NOMO-1 (cell line): ENCODE results near the gene GPATCH1.
"Not testable (repeated sequence)": the region's sequence is repeated elsewhere in the genome, so short reads cannot be mapped to it uniquely, and the experiment has no call there.

Experiments used
- DNase-seq, 2 experiments: peaks; one replicate each; lab custom pipeline; 2025; ENCODE audit not compliant: unreplicated experiment in 2 of 2; lab: John Stamatoyannopoulos, UW

GPATCH1 gene

DNA sequence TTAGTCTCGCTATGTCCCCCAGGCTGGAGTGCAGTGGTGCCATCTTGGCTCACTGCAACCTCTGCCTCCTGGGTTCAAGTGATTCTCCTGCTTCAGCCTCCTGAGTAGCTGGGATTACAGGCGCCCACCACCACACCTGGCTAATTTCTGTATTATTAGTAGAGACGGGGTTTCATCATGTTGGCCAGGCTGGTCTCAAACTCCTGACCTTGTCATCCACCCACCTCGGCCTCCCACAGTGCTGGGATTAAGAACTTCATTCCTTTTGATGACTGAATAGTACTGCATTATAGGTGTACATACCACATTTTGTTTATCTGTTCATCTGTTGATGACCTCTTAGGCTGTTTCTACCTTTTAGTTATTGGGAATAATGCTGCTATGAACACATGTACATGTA lies 71.6 kb downstream of the GPATCH1 start:
- not testable (repeated sequence) for DNase-seq

DNA sequence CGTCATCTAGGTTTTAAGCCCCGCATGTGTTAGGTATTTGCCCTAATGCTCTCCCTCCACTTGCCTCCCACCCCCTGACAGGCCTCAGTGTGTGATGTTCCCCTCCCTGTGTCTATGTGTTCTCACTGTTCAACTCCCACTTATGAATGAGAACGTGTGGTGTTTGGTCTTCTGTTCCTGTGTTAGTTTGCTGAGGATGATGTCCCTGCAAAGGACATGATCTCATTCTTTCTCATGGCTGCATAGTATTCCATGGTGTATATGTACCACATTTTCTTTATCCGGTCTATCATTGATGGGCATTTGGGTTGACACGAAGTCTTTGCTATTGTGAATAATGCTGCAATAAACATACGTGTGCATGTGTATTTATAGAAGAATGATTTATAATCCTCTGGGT lies 73.3 kb downstream of the GPATCH1 start:
- DNase-seq, result not testable (repeated sequence)

DNA sequence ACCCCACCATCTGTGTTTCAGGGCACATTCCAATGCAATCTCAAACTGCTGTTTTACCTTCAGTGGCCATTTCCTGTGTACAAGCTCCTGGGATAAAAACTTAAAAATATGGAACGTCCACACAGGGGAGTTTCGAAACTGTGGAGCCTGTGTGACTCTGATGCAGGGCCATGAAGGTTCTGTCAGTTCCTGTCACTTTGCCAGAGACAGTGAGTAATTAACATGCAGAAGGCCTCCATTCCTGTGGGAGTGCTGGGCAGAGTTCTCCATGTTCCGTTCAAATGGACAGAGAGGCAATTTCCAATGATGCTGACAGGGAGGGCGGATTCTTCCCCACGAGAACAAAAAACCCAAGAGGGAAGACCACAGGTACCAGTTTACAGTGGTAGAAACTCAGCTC lies 75.4 kb downstream of the GPATCH1 start:
- no peak for DNase-seq

DNA sequence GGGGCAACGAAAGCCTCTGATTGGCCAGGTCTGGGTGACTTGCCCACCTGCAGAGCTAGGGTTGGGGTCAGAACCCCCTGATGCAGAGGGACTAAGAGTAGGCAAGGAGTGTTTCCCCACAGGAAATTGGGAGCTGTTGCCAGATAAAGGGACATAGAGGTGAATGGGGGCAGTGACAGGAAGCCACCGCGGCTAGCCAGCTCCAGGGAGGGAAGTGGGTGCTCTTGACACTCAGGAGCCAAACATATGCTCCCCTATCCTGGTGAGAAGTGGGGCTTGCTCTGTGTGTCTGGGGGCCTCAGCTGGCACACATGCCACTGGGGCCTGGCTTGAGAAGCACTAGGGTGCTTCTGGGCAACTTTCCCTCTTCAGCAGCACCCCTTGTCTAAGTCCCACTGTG lies 76.9 kb downstream of the GPATCH1 start:
- no peak for DNase-seq

DNA sequence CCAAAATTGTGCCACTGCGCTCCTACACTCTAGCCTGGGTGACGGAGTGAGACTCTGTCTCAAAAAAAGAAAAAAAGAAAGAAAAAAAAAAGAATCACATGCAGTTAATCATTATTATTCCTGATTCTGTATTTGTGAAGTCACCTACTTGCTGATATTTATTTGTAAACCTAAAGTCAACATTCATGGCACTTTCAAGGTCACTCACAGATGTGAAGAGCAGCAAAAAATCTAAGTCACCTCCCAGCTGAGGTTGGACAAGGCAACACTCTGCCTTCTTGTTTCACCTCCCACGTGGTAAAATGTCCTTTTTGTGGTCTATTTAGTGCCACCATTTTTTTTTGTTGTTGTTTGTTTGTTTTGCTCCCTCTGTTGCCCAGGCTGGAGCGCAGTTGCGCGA lies 77.4 kb downstream of the GPATCH1 start:
- DNase-seq, result no peak

DNA sequence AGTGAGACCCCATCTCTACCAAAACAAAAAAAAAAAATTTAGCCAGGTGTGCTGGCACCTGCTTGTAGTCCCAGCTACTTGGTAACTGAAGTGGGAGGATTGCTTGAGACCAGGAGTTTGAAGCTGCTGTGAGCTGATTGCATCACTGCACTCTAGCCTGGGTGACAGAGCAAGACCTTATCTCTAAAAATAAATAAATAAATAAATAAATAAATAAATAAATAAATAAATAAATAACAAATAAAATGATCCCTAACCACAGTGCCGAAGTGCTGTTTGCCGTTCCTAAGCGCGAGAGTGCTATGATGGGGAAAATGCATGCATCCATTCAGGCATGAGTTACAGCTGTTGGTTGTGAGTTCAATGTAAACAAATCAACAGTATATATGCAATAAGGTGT lies 78.2 kb downstream of the GPATCH1 start:
- DNase-seq, result no peak

DNA sequence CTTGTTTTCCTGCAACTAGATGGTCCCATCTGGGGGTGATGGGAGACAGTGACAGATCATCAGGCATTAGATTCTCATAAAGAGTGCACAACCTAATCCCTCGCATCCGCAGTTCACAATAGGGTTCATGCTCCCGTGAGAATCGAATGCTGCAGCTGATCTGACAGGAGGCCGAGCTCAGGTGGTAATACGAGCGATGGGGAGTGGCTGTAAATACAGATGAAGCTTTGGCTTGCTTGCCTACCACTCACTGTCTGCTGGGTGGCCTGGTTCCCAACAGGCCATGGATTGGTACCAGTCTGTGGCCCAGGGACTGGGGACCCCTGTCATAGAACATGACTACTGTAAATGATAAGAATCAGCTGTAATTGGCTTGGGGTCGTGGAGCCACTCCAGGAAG lies 78.9 kb downstream of the GPATCH1 start:
- DNase-seq, result no peak

DNA sequence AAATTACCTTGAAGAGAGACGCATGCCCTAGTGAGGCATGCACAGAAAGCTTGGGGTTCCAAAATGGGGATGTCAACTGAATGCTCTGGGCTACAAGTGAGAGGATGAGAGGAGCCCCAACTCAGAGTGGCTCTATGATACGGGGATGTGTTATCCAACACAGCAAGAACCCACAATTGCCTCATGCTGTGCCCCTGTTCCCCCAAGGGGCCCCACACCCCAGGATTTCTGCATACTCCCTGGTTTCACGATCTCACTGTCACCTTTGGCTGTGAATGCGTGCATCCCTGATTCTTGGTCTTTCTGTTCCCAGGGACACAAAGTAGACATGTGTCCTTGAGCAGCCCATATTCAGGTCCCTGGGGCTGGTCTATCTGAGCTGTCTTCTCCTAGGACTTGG lies 80.2 kb downstream of the GPATCH1 start:
- DNase-seq, result no peak

DNA sequence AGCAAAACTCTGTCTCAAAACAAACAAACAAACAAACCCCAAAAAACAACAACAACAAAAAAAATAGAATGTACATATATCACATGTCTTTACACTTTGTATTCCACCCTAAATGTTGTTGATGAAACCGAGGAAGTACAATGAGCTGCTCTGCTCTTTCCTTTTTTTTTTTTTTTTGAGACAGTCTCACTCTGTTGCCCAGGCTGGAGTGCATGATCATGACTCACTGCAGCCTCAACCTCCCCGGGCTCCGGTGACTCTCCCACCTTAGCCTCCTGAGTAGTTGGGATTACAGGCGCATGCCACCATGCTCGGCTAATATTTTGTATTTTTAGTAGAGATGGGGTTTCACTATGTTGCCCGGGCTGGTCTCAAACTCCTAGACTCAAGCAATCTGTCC lies 82.5 kb downstream of the GPATCH1 start:
- no peak for DNase-seq

DNA sequence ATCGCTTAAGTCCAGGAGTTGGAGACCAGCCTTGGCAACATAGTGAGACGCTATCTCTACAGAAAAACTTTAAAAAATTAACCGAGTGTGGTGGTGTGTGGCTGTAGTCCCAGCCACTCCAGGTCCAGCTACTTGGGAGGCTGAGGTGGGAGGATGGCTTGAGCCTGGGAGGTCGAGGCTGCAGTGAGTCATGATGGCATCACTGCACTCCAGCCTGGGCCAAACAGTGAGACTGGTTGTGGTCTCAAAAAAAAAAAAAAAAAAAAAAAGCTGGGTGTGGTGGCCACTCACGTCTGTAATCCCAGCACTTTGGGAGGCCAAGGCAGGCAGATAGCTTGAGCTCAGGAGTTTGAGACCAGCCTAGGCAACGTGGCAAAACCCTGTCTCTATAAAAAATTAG lies 85.1 kb downstream of the GPATCH1 start:
- DNase-seq, result not testable (repeated sequence)

DNA sequence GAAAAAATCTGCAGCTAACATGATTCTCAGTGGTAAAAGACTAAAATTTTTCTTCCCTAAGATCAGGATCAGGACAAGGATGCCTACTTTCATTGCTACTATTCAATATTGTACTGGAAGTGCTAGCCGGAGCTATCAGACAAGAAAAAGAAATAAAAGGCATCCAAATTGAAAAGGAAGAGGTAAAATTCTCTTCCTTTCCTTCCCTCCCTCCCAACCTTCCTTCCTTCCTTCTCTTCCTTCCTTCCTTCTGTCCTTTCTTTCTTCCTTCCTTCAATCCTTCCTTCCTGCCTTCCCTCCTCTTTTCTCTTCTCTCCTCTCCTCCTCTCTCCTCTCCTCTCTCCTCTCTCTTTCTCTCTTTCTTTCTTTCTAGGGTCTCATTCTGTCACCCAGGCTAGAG lies 86.5 kb downstream of the GPATCH1 start:
- no peak for DNase-seq

DNA sequence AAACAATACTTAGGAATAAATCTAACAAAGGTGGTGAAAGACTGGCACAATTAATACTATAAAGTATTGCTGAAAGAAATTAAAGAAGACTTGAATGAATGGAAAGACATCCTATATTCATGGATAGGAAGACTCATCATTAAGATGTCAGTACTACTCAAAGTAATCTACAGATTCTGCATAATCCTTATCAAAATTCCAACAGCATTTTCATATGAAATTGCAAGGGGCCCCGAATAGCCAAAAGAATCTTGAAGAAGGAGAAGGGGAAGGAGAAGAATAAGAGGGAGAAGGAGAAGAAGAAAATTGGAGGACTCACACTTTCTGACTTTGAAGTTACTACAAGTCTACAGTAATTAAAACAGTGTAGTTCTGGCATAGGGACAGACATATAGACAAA lies 87.5 kb downstream of the GPATCH1 start:
- DNase-seq, result no peak

DNA sequence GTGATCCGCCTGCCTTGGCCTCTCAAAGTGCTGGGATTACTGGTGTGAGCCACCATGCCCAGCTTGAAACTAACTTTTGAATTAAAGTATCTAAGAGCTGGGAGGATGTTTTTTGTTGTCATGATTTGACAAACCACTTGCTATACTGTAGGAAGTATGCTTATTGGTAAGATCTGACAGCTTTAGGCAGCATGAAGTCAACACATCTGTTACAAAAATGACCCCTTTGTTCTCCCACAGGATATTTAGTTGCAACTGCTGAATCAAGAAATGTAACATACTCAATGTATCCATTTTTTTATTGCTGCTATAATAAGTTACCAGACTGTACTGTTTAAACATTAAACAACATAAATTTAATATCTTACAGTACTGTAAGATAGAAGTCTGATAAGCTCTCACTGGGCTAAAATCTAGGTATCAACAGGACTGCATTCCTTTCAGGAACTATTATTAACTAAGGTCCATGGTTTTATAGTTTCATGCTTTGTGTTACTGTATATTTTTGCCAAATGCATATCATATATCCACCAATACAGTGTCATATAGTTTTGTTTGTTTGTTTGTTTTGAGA lies 90.3 kb downstream of the GPATCH1 start:
- no peak for DNase-seq

DNA sequence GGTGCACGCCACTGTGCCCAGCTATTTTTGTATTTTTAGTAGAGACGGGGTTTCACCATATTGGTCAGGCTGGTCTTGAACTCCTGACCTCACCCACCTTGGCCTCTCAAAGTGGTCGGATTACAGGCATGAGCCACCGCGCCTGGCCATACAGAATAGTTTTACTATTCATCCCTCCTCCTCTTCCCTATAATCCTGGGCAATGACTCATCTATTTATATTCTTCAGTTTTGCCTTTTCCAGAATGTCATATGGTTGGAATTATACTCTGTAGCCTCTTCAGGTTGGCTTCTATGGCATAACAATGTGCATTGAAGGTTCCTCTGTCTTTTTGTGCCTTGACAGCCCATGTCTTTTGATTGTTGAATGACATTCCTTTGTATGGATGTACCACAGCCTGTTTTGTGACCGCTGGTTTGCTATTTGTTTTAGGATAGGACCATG lies 91.0 kb downstream of the GPATCH1 start:
- no peak for DNase-seq

DNA sequence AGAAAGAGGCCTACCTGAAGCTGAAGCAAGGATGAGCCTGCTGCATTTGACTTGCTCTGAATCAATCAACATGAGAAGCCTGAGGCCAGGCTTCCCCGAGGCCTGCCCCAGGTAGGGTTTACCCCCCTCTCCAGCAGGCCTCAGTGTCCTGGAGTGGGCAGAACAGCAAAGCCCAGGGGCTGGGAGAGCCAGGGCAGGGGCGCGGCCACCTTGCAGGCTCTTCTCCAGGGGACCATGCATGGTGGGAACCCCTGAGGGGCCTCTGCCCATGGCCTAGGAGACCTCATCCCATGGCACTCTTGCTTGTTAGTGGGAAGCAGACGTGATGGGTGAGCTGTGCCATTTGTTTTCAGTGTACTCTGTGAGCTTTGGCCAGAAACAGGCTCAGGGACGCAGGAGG lies 93.2 kb downstream of the GPATCH1 start:
- DNase-seq, result no peak

DNA sequence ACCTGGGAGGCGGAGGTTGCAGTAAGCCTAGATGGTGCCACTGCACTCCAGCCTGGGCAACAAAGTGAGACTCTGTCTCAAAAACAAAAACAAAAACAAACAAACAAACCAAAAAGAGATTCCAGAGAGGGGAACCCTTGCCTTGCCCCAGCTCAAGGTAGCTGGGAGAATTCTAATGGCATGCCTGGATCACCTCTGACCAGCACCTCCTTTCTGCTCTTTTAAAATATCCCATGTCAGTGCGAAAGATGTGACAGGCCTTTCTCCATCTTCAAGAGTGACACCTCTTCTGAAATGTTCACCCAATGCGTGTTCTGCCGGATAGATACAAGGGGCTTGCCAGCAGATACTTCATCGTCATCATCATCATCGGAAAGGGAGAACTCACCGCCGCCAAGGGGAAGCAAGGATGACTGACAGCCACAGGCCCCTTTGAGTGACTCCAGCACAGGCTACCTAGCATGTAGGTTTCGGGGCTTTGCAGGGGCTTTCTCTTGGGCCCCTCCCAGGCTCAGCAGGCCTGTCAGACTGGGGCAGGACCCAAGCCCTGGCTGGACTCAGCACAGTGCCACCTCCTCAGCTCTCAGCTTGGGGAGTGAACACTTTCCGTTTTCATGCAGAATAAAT lies 94.3 kb downstream of the GPATCH1 start:
- DNase-seq, result no peak

DNA sequence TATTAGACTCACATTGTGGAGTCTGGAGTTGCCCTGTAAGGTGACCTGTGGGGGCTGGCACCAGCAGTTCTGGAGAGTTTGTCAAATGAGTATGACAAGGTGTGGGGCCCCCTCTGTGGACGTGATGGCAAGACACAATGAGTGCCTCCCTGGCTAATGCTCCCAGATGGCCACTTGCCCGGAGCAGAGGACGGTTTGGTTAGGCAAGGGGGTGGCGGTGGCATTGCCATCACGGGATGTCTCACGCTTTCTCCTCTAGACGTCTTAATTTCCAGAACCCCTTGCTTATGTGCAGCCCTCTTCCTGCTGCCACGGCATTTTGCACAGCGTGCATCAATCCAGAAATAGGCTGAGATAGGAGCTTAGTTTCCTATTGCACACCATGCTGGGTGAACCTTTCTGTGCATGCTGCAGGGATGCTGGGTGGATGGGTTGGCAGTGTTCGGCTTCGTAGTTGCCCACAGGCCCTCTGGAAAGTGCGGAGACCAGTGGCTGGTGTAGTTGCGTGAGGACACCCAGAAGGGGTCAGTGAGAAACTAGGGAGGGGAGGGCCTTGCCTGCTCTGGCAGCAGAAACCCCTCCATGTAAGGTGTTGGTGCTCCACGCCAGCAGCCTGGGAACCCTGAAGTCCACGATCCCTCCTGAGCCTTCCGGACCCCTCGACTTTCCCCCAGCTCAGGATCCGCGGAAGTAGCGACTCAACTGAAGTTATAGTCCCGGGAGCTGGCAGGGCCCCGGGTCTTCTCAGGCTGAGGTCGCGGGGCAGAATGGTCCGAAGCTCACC lies 95.1 kb downstream of the GPATCH1 start:
- DNase-seq, result no peak

DNA sequence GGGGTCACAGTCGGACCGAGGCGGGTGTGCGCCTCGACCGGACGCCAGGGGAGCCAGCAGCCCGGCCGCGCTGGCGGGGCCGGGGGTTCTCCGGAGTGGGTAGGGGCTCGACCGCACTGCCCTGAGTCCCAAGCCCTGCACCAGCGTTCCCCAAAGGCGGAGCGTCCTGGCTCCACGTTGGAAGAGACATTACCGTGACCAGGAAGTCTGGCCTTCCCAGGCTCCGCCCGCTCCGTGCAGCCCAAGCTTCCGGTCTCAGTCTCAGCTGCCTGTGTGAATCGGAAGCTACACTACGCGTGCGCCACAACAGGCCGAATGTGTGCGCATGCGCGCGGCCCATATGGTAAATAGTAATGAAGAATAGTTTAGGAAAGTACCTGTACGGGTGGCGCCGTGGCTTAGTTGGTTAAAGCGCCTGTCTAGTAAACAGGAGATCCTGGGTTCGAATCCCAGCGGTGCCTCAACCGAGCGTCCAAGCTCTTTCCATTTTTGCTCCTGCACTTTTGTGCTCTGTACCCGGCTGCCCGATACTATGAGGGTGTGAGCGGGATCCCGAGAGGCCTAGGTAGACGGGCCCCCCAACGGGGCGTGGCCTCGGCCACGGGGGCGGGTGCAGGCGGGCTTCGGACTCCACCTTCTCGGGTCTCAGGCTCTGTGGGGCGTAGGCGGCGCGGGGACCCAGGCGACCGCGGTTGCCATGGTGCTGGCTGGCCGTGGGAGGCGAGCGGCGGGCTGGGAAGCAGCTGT lies 95.9 kb downstream of the GPATCH1 start:
- peak; percentile 99 for DNase-seq

DNA sequence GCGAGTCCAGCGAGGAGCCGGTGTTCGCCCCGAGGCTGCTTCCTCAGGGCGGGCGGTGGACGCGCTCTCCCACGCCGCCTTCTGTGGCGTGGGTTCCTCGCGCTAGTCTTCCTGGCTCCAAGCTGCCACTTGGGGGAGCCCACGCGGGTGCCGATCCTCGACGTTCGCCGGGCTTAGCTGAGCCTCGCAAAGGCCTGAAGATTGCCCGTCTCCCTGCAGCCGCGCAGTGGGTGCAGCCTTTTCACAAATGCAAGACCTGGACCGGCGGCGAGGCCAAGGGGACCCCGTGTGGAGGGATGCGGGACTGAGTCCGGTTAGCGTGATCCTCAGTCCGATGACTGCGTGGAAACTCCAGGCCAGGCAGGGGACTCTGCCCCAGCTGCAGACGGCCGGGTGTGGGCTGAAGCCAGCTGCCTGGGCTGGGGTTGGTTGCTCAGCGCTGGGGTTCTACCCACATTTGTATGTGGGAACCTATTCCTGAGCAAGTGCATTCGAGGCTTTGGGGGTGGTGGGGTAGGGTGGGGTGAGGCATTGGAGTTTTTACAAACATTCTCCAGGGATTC lies 96.5 kb downstream of the GPATCH1 start:
- DNase-seq, result peak; percentile 72 to 74
